Measurements from ENCODE around the gene INHA.

The INHA gene

GRCh38 chr2:219612577-219613286, 40.6 kb downstream of the INHA start:
- CTCF ChIA-PET: interaction anchor here (0.6 kb wide), 1 partner anchor 76 kb away, joined by 4 read pairs; no protein-coding TSS in a partner anchor

GRCh38 chr2:219613461-219614070, 41.5 kb downstream of the INHA start:
- CTCF ChIA-PET: no interaction called here
- TF ChIP-seq SUZ12 (IDR thresholded peaks at IDR 0.05) (no peak), FOXM1 (IDR thresholded peaks at IDR 0.05; ENCODE audit: borderline replicate concordance) (no peak), CTBP1 (IDR thresholded peaks at IDR 0.05; ENCODE audit: borderline replicate concordance) (no peak), SP1 (IDR thresholded peaks at IDR 0.05) (no peak), TARDBP (IDR thresholded peaks at IDR 0.05) (no peak), PKNOX1 (IDR thresholded peaks at IDR 0.05) (no peak), FOXA1 (IDR thresholded peaks at IDR 0.05) (no peak), ELF4 (IDR thresholded peaks at IDR 0.05) (no peak), BHLHE40 (IDR thresholded peaks at IDR 0.05; ENCODE audit: borderline replicate concordance) (no peak), NFRKB (IDR thresholded peaks at IDR 0.05) (no peak), FOXK2 (IDR thresholded peaks at IDR 0.05) (no peak), ZNF384 (IDR thresholded peaks at IDR 0.05) (no peak), ARNT (IDR thresholded peaks at IDR 0.05) (no peak), HDGF (IDR thresholded peaks at IDR 0.05; ENCODE audit: borderline replicate concordance) (no peak)
- POLR2A ChIA-PET: no interaction called here
- DNase-seq (ENCODE audit: extremely low spot score): no peak

More at GRCh38 chr2:219612577-219613286, 40.6 kb downstream of the INHA start:
- TF ChIP-seq ELF4 (IDR thresholded peaks at IDR 0.05): no peak
- no peak for TF ChIP-seq LEF1 (IDR thresholded peaks at IDR 0.05; ENCODE audit: borderline replicate concordance)
- TF ChIP-seq PKNOX1 (IDR thresholded peaks at IDR 0.05): no peak
- no peak for TF ChIP-seq HDGF (IDR thresholded peaks at IDR 0.05; ENCODE audit: borderline replicate concordance)
- TF ChIP-seq FOXA1 (IDR thresholded peaks at IDR 0.05): no peak
- no peak for TF ChIP-seq ARNT (IDR thresholded peaks at IDR 0.05)
- TF ChIP-seq L3MBTL2 (conservative IDR thresholded peaks at IDR 0.05): no peak
- no peak for TF ChIP-seq SUZ12 (IDR thresholded peaks at IDR 0.05)
- TF ChIP-seq CTBP1 (IDR thresholded peaks at IDR 0.05; ENCODE audit: borderline replicate concordance): no peak
- TF ChIP-seq TARDBP (IDR thresholded peaks at IDR 0.05): no peak
- TF ChIP-seq NFRKB (IDR thresholded peaks at IDR 0.05): no peak
- POLR2A ChIA-PET: no interaction called here
- DNase-seq (ENCODE audit: extremely low spot score): no peak

GRCh38 chr2:219614076-219614860, 42.2 kb downstream of the INHA start:
- CTCF ChIA-PET: no interaction called here
- TF ChIP-seq CTBP1 (IDR thresholded peaks at IDR 0.05; ENCODE audit: borderline replicate concordance) (no peak), FOXA1 (IDR thresholded peaks at IDR 0.05) (no peak), HDGF (IDR thresholded peaks at IDR 0.05; ENCODE audit: borderline replicate concordance) (no peak), L3MBTL2 (conservative IDR thresholded peaks at IDR 0.05) (no peak), PKNOX1 (IDR thresholded peaks at IDR 0.05) (no peak), NFRKB (IDR thresholded peaks at IDR 0.05) (no peak), FOXK2 (IDR thresholded peaks at IDR 0.05) (no peak), ELF4 (IDR thresholded peaks at IDR 0.05) (no peak), TARDBP (IDR thresholded peaks at IDR 0.05) (no peak), ARNT (IDR thresholded peaks at IDR 0.05) (no peak), BHLHE40 (IDR thresholded peaks at IDR 0.05; ENCODE audit: borderline replicate concordance) (no peak), SUZ12 (IDR thresholded peaks at IDR 0.05) (no peak), SP1 (IDR thresholded peaks at IDR 0.05) (no peak), LEF1 (IDR thresholded peaks at IDR 0.05; ENCODE audit: borderline replicate concordance) (no peak), FOXM1 (IDR thresholded peaks at IDR 0.05; ENCODE audit: borderline replicate concordance) (no peak), ZNF384 (IDR thresholded peaks at IDR 0.05) (no peak)
- DNase-seq (ENCODE audit: extremely low spot score): no peak
- POLR2A ChIA-PET: no interaction called here

- TF ChIP-seq L3MBTL2 (conservative IDR thresholded peaks at IDR 0.05) (no peak), ELF4 (IDR thresholded peaks at IDR 0.05) (no peak), SUZ12 (IDR thresholded peaks at IDR 0.05) (no peak), PKNOX1 (IDR thresholded peaks at IDR 0.05) (no peak), TARDBP (IDR thresholded peaks at IDR 0.05) (no peak), ARNT (IDR thresholded peaks at IDR 0.05) (no peak), BHLHE40 (IDR thresholded peaks at IDR 0.05; ENCODE audit: borderline replicate concordance) (no peak), NFRKB (IDR thresholded peaks at IDR 0.05) (no peak), FOXA1 (IDR thresholded peaks at IDR 0.05) (no peak), ZNF384 (IDR thresholded peaks at IDR 0.05) (no peak), HDGF (IDR thresholded peaks at IDR 0.05; ENCODE audit: borderline replicate concordance) (no peak), FOXM1 (IDR thresholded peaks at IDR 0.05; ENCODE audit: borderline replicate concordance) (no peak), CTBP1 (IDR thresholded peaks at IDR 0.05; ENCODE audit: borderline replicate concordance) (no peak), SP1 (IDR thresholded peaks at IDR 0.05) (no peak), LEF1 (IDR thresholded peaks at IDR 0.05; ENCODE audit: borderline replicate concordance) (no peak)
- no peak for DNase-seq (ENCODE audit: extremely low spot score)
- ChIA-PET CTCF (no interaction called here), POLR2A (no interaction called here)
Observed at GRCh38 chr2:219615036-219615435, 42.9 kb downstream of the INHA start.
